Stimulated activated CD8-positive, alpha-beta memory T cell treated with anti-CD3 and anti-CD28 coated beads, Interleukin-7, amount 100 ng/mL, for 4 hours (primary cell): ENCODE results near the gene MCF2L.

Experiments
- DNase-seq, 2 donors: peaks; one replicate each; pipeline ENCODE4 v3.0.0-alpha.2; 2020; ENCODE audit warnings: low read depth in 2 of 2

The MCF2L gene

DNA sequence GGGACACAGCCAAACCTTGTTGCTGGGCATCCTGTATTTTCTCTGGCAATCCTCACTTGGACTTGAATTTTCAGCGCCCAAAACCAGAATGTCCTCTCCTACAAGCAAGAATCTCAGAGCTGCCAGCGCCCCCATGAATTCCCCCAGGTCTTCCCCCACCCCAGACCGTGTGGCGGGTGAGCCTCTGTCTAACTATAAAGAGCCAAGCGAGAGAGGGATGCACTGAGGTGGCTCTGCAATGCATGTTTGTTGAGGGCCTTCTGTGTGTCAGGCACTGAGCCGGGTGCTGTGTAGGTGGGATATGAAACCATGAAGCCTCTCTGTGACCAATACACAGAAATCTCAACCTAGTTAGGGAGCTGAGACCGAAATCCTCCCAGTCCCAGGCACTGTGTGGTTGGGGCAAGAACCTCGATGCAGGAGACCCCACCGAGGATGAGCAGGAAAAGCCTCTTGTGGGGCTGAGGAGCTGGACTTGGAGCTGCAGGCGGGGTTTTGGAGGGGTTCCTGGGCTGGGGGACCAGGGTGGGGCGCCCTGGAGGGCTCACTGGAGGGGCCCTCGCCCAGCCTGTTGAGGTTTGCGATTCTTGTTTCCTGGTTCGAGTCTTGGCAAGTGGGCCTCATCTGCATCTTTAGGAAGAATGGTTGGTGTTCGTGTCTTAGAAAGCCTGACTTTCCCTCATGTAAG, 177.0 kb downstream of the MCF2L start:
- no peak for DNase-seq

DNA sequence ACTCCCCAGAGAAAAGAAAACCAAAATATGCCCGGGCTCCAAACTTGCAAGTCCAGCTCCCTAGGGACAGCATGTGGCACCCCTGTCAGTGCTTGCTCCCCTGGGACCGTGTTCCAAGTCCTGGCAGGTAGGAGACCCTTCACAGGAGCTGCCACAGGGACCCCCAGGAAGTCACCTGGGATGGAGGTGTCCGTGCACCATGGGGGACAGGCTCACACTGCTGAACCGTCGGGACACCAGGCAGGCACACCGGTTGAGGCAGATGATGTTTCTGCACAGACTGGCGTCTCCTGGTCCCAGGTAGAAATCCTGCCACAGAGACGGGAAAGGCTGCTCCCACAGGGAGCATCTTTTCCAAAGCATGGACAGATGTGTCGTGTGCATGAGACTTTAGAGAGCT, 177.7 kb downstream of the MCF2L start:
- no peak for DNase-seq

DNA sequence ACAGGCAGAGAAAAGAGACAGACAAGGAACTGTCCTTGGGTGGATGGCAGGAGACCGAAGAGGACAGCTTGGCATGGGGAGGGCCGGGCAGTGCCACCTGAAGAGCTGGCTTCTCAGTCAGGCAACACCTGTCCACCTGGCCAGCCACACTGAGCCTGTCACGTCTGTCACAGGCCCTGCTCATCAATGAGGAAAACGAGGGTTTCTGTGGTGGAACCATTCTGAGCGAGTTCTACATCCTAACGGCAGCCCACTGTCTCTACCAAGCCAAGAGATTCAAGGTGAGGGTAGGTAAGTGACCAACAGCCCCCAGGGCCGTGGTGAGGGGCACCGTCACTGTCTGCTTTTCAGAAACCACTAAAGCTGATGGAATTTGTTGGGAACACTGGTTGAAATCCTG, 178.2 kb downstream of the MCF2L start:
- no peak for DNase-seq

DNA sequence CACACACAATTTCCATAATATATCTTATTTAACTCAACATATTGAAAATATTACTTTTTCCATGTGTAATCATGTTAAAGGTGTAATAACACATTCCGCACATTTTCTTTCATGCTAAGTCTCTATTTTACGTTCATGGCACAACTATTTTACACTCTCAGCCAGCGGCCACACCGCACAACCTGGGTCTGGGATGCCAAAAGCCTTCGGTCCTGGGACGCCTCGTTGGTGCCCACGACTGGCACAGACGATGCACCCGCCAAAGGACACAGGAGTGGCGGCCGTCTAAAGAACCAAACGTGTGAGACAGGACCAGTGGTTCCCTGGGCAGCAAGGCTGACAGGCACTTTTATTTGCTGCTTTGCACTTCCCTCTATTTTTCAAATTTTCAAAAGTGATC, 179.4 kb downstream of the MCF2L start:
- no peak for DNase-seq

DNA sequence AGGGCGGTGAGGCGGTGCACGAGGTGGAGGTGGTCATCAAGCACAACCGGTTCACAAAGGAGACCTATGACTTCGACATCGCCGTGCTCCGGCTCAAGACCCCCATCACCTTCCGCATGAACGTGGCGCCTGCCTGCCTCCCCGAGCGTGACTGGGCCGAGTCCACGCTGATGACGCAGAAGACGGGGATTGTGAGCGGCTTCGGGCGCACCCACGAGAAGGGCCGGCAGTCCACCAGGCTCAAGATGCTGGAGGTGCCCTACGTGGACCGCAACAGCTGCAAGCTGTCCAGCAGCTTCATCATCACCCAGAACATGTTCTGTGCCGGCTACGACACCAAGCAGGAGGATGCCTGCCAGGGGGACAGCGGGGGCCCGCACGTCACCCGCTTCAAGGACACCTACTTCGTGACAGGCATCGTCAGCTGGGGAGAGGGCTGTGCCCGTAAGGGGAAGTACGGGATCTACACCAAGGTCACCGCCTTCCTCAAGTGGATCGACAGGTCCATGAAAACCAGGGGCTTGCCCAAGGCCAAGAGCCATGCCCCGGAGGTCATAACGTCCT, 180.0 kb downstream of the MCF2L start:
- DNase-seq: no peak
